Uterus (tissue), 2 donors: ENCODE results near the gene PGBD5.
"Not testable (repeated sequence)": the region's sequence is repeated elsewhere in the genome, so short reads cannot be mapped to it uniquely, and the experiment has no call there.

Experiments
- CTCF ChIP-seq, 4 experiments: fragments of 200-600 bp in 2 of 4; fragments of 450-650 bp in 2 of 4; sonication (generic) in 2 of 4; IDR thresholded peaks; one replicate each; pipeline ENCODE4 v1.5.1; 2016 to 2019; ENCODE audit warnings: antibody characterized with exemption in 4 of 4, mild to moderate bottlenecking in 2 of 4, moderate library complexity in 1 of 4
- POLR2A ChIP-seq, 2 donors: fragments of 450-650 bp; IDR thresholded peaks; one replicate each; pipeline ENCODE4 v1.6.1; 2016; ENCODE audit warnings: antibody characterized with exemption in 2 of 2, mild to moderate bottlenecking in 1 of 2, moderate library complexity in 1 of 2

- TF ChIP-seq CTCF, POLR2A (IDR thresholded peaks at IDR 0.05): not testable (repeated sequence)
Observed at GRCh38 chr1:230420372-230420771, 5.8 kb downstream of the PGBD5 start.
